ENCODE data around the gene SLC16A8. TPM values are rescaled to one million over a fixed set of nuclear protein-coding genes. Genes with fewer than 3 reads are reported as not detected.

The SLC16A8 gene
- total and polyA plus RNA-seq, 9 of the 15 experiments (the other 6 are each of a cell fraction or from before 2014, with no cell fraction given): not detected

GRCh38 chr22:38079804-38080203, 4.2 kb downstream of the SLC16A8 start (continued):
- no peak for TF ChIP-seq ZNF282 (CRISPR knock-in tag; IDR thresholded peaks at IDR 0.05)
- no peak for TF ChIP-seq TCF7L2 (IDR thresholded peaks at IDR 0.05; ENCODE audit: low read depth, low read length)
- no peak for TF ChIP-seq ATF6 (CRISPR knock-in tag; IDR thresholded peaks at IDR 0.05)
- no peak for TF ChIP-seq RHOXF2B (CRISPR knock-in tag; conservative IDR thresholded peaks at IDR 0.05)
- TF ChIP-seq STAT6 (CRISPR knock-in tag; IDR thresholded peaks at IDR 0.05): no peak
- no peak for TF ChIP-seq PCBP1 (IDR thresholded peaks at IDR 0.05; ENCODE audit: low read depth, low read length, poor library complexity, severe bottlenecking)
- no peak for TF ChIP-seq ZNF280A (IDR thresholded peaks at IDR 0.05; ENCODE audit: low read depth, partially characterized antibody)
